Coronary artery (tissue), 2 donors: ENCODE results near the gene MACROD1.

ENCODE experiments used
- DNase-seq: peaks from one replicate; pipeline ENCODE4 v3.0.0-alpha.2; 2017; ENCODE audit warnings: low spot score
- H3K27ac ChIP-seq, 2 donors: fragments of 200-600 bp; sonication (generic); one replicate each; pipeline ENCODE4 v1.5.1; 2016 to 2019
- H3K4me3 ChIP-seq: fragments of 200-600 bp; sonication (generic); 2 replicates; pipeline ENCODE4 v1.5.1; 2016; ENCODE audit warnings: mild to moderate bottlenecking, moderate library complexity
- TF ChIP-seq, protein P1 (sequence below): fragments of 200-600 bp; sonication (generic); IDR thresholded peaks from one replicate; pipeline ENCODE4 v1.5.1; 2019; ENCODE audit warnings: antibody characterized with exemption

Gene MACROD1

DNA sequence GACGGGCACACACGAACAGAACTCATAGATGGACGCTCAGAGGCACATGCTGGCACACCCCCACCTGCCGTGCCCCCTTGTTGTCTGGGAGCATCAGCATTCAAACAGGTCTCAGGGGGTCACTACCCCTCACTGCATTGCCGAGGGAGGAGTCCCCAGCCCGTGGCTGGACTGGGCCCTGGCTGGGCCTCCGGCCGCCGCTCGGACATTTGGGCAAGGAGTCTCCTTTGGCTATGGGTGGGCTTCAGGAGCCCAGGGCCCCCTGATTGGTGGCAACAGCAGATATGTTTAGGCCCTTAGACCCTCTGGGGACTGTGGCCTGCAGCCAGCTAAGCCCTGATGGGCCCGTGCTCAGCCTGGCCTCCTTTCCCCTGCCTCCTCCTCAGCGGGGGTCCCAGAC lies 88.3 kb downstream of the MACROD1 start:
- TF ChIP-seq, protein P1, sequence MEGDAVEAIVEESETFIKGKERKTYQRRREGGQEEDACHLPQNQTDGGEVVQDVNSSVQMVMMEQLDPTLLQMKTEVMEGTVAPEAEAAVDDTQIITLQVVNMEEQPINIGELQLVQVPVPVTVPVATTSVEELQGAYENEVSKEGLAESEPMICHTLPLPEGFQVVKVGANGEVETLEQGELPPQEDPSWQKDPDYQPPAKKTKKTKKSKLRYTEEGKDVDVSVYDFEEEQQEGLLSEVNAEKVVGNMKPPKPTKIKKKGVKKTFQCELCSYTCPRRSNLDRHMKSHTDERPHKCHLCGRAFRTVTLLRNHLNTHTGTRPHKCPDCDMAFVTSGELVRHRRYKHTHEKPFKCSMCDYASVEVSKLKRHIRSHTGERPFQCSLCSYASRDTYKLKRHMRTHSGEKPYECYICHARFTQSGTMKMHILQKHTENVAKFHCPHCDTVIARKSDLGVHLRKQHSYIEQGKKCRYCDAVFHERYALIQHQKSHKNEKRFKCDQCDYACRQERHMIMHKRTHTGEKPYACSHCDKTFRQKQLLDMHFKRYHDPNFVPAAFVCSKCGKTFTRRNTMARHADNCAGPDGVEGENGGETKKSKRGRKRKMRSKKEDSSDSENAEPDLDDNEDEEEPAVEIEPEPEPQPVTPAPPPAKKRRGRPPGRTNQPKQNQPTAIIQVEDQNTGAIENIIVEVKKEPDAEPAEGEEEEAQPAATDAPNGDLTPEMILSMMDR = no peak
- DNase-seq = no peak
- H3K4me3 ChIP-seq = no peak overlapping the region
- no peak overlapping the region for H3K27ac ChIP-seq

DNA sequence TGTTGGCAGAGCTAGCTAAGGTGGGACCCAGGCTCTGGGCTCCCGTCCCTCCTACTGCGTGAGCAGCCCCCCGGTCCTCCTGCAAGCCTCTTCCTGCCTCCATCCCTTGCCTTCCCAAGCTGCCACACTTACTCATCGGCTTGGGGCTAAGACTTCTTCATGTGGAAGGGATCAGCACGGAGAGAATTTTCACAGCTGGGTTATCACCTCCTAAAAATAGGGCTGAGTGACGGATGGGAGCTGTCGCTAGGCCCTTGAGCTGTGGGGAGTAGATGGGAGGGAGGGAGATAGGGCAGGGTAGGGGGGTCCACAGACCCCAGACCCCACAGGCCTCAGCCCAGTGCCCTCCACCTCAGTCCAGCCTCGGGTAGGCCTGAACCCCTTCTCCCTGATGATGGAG lies 89.2 kb downstream of the MACROD1 start:
- Histone ChIP-seq H3K27ac (no peak overlapping the region), H3K4me3 (no peak overlapping the region)
- TF ChIP-seq, protein P1 = no peak
- no peak for DNase-seq

DNA sequence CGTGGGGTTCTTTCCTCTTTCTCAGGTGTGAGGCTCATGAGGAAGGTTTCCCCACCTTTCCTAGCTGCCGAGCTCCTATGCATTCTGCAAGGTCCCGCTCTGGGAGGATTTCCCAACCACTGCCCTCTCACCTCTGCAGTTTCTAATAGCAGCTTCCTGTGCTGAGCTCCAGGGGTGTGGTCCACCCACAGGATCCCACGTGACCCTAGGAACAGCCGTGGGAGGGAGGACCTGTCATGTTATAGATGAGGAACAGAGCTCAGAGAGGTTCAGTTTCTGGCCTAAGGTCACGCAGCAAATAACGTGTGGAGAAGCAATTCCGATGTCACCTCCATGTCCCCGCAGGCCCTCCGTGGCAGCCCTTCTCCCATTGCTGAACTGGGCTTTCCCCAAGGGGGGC lies 91.7 kb downstream of the MACROD1 start:
- Histone ChIP-seq H3K27ac (no peak overlapping the region), H3K4me3 (no peak overlapping the region)
- TF ChIP-seq, protein P1 = no peak
- no peak for DNase-seq

DNA sequence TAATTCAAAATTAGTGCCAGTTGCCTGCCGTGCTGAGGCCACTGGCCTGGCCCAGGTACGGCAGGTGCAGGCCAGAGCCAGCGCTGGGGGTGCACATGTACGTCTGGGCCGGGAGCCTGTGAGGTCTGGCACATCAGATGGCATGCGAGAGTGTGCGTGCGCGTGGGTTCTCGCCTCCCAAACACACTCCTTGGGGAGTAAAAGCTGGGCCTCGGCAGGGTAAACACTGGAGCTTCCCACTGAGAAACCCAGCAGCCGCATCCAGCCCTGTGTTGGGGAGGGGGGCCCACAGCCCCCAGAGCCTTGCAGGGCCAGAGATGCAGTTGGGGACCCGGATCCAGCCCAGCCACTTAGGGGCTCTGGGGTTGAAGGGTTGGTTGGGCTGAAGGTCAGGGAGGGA lies 92.4 kb downstream of the MACROD1 start:
- no peak overlapping the region for H3K27ac ChIP-seq
- TF ChIP-seq, protein P1 = no peak
- H3K4me3 ChIP-seq = no peak overlapping the region
- no peak for DNase-seq

DNA sequence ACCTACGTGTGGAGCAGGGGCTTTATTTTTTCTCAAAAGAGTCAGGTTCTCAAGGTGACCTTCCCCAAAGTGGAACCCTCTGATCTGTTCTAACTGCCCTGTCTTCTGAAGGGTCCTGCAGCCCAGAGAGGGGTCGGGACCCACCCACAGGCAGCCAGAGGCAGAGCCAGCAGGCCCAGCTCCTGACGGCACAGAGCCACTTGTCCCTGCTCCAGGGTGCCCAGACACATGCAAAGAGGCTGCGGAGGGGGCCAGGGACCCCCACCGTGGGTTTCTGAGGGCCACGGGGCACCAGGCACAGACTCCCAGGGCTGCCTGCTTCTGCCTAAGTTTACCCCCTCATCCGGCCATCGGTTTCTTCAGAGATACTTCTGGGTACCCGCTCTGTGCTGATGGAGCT lies 93.0 kb downstream of the MACROD1 start:
- Histone ChIP-seq H3K4me3 (no peak overlapping the region), H3K27ac (no peak overlapping the region)
- DNase-seq = no peak
- TF ChIP-seq, protein P1 = no peak

DNA sequence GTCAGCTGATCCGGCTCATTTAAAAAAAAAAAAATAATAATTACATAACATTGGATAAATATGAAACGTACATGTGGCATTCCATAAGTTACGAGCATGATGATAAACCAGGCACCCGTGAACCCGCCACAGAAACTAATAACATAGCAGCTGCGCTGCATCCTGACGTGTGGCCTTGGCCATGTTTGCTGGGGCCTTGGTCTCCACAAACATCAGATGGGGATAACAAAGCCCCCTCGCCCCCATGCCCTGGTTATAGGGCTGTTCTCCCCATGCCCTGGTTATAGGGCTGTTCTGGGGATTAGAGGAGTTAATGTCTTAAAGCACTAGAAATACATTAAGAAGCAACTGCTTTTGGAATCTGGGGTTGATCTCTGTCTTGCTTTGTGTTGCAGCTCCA lies 93.5 kb downstream of the MACROD1 start:
- no peak for DNase-seq
- Histone ChIP-seq H3K27ac (no peak overlapping the region), H3K4me3 (no peak overlapping the region)
- TF ChIP-seq, protein P1 = no peak

DNA sequence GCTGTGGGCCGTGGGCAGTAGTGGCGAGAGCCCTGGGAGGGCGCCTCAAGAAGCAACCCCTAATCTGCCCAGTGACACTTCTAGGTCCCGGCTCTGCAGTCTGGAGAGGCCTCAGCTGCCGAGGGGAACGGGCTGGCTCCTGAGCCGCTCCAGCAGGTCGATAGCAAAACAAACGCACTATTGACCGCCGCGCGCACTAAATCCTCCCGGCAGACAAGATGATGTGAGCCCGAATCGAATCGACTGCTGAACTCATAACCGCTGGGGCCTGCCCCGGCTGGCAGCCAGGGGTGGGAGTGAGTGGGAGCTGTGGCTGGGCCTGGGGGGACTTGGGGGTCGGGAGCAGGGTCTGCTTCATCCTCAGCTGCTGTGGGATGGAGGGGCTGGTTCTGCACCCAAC lies 94.1 kb downstream of the MACROD1 start:
- no peak overlapping the region for H3K27ac ChIP-seq
- DNase-seq = no peak
- no peak overlapping the region for H3K4me3 ChIP-seq
- TF ChIP-seq, protein P1 = no peak
